SK-N-SH treated with all-trans-retinoic acid at 6 μM for 48 hours (cell line): ENCODE measurements around the gene EZR.

Experiments used
- ARNTL ChIP-seq: fragments of 450-650 bp; formaldehyde crosslinking; IDR thresholded peaks from 2 replicates; pipeline ENCODE4 v1.5.0; 2020; ENCODE audit warnings: low read depth, mild to moderate bottlenecking, moderate library complexity, borderline replicate concordance
- BACH2 ChIP-seq: fragments of 250-450 bp; sonication (Bioruptor Pico); IDR thresholded peaks from 2 replicates; pipeline ENCODE4 v1.9.0; 2021; ENCODE audit warnings: mild to moderate bottlenecking, borderline replicate concordance
- CREB5 ChIP-seq: fragments of 250-450 bp; sonication (Bioruptor Pico); IDR thresholded peaks from 2 replicates; pipeline ENCODE4 v1.5.1; 2020; ENCODE audit warnings: low read depth, mild to moderate bottlenecking, moderate library complexity
- CSDC2 ChIP-seq: fragments of 250-450 bp; sonication (Bioruptor Pico); IDR thresholded peaks from 2 replicates; pipeline ENCODE4 v1.5.0; 2020; ENCODE audit warnings: mild to moderate bottlenecking, moderate library complexity
- ESRRG ChIP-seq: fragments of 250-450 bp; sonication (Bioruptor Pico); IDR thresholded peaks from 2 replicates; pipeline ENCODE4 v1.6.1; 2021; ENCODE audit warnings: mild to moderate bottlenecking
- OSR1 ChIP-seq: fragments of 250-450 bp; sonication (Bioruptor Pico); IDR thresholded peaks from 2 replicates; pipeline ENCODE4 v1.8.0; 2022; ENCODE audit warnings: moderate library complexity, mild to moderate bottlenecking, inconsistent platforms
- PATZ1 ChIP-seq: fragments of 250-450 bp; sonication (Bioruptor Pico); IDR thresholded peaks from 2 replicates; pipeline ENCODE4 v1.8.0; 2020; ENCODE audit warnings: mild to moderate bottlenecking, moderate library complexity, borderline replicate concordance
- RARB ChIP-seq: fragments of 250-450 bp; sonication (Bioruptor Pico); IDR thresholded peaks from 2 replicates; pipeline ENCODE4 v1.8.0; 2021; ENCODE audit warnings: mild to moderate bottlenecking, moderate library complexity
- TCF4 ChIP-seq: fragments of 250-450 bp; sonication (Bioruptor Pico); IDR thresholded peaks from 2 replicates; pipeline ENCODE4 v1.8.0; 2021; ENCODE audit warnings: mild to moderate bottlenecking, moderate library complexity, borderline replicate concordance
- TOX ChIP-seq: fragments of 250-450 bp; sonication (Bioruptor Pico); IDR thresholded peaks from 2 replicates; pipeline ENCODE4 v1.8.0; 2021; ENCODE audit warnings: mild to moderate bottlenecking, moderate library complexity, borderline replicate concordance
- TSHZ2 ChIP-seq: fragments of 250-450 bp; sonication (Bioruptor Pico); IDR thresholded peaks from 2 replicates; pipeline ENCODE4 v1.5.0; 2020; ENCODE audit warnings: mild to moderate bottlenecking, moderate library complexity
- ZFP3 ChIP-seq: fragments of 250-450 bp; sonication (Bioruptor Pico); IDR thresholded peaks from 2 replicates; pipeline ENCODE4 v1.5.0; 2020; ENCODE audit warnings: mild to moderate bottlenecking, moderate library complexity
- ZFP30 ChIP-seq: fragments of 450-650 bp; formaldehyde crosslinking; IDR thresholded peaks from 2 replicates; pipeline ENCODE4 v1.5.0; 2022; ENCODE audit warnings: mild to moderate bottlenecking, moderate library complexity
- ZNF8 ChIP-seq: fragments of 450-650 bp; formaldehyde crosslinking; IDR thresholded peaks from 2 replicates; pipeline ENCODE4 v1.5.0; 2020; ENCODE audit warnings: mild to moderate bottlenecking, moderate library complexity

DNA sequence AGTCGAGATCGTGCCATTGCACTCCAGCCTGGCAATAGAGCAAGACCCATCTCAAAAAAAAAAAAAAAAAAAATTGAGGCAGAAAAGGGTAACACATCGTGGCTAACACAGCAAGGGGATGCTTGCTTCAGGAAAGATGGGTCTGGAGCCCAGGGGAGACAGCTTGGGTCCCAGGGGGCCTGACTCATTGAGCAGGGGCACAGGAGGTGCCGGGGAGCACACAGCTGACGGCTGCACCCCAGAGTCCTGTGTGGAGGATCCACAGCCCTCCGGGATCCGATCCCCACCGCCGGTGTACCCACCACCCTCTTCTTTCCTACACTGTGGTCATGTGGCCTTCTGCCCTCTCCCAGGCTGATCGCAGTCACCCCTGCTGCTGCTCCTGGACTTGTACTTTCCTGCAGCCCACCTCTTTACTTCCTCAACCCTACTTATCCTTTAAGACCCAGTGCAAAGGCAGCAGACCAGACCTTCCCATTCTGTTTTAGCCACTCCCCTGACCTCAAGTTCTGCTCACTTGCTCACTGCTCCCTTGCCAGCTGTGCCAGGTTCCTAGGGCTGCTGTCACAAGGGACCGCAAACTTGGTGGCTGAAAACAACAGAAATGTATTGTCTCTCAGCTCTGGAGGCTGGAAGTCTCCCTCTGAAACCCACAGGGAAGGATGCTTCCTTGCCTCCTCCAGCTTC lies 17.6 kb upstream of the EZR start:
- TF ChIP-seq CSDC2 (CRISPR knock-in tag), result no peak
- no peak for TF ChIP-seq ARNTL (CRISPR knock-in tag)
- TF ChIP-seq RARB (CRISPR knock-in tag), result no peak
- no peak for TF ChIP-seq ZFP30 (CRISPR knock-in tag)
- TF ChIP-seq PATZ1 (CRISPR knock-in tag), result no peak
- TF ChIP-seq TOX, result no peak
- TF ChIP-seq ESRRG, result no peak
- no peak for TF ChIP-seq TCF4
- TF ChIP-seq OSR1 (CRISPR knock-in tag), result no peak
- TF ChIP-seq ZNF8 (CRISPR knock-in tag), result no peak
- no peak for TF ChIP-seq CREB5 (CRISPR knock-in tag)
- TF ChIP-seq BACH2, result no peak
- no peak for TF ChIP-seq ZFP3 (CRISPR knock-in tag)
- no peak for TF ChIP-seq TSHZ2 (CRISPR knock-in tag)
